ENCODE data around the gene NOC4L. TPM values are rescaled to one million over a fixed set of nuclear protein-coding genes. Genes with fewer than 3 reads are reported as not detected.

NOC4L gene
- total RNA-seq, 1 donor from 2014 or later = 16.5 TPM

DNA sequence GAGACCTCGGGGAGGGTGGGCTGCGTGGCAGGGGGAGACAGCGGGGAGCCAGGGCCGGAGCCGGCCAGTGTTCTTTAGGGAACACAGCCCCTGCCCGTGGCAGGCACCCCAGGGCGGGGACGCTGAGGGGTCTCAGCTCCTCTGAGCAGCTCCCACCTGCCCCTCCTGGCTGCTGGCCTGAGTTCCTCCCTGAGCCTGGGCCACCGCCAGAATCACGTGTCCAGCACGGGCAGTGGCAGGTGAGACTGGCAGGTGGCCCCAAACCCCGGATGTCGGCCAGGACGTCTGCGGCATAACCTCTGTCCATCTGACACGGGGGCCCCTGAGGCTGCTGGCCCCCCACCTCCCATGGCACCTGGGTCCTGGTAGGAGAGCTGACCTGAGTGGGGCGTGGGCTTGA is 25.1 kb downstream of the NOC4L start:
- H3K36me3 ChIP-seq = no peaks in the 10 kb centered on the region
- no peak overlapping the region for H3K4me3 ChIP-seq
- no peaks in the 10 kb centered on the region for H3K4me1 ChIP-seq
- DNase-seq = peak; percentile 51
- no peak for TF ChIP-seq CTCF (IDR thresholded peaks at IDR 0.05)
- no peak overlapping the region for H3K27ac ChIP-seq
- no peak for ATAC-seq
- peaks cover 48% of the 10 kb centered on the region for H3K27me3 ChIP-seq
- no peaks in the 10 kb centered on the region for H3K9me3 ChIP-seq
- intact Hi-C loops (cut with DNase I) = no loop called here

GRCh38 chr12:132170094-132170636 is 25.9 kb downstream of the NOC4L start:
- DNase-seq = peak; percentile 60
- H3K36me3 ChIP-seq = no peaks in the 10 kb centered on the region
- H3K4me1 ChIP-seq = no peaks in the 10 kb centered on the region
- intact Hi-C loops (cut with DNase I) = no loop called here
- no peak overlapping the region for H3K4me3 ChIP-seq
- ATAC-seq = no peak
- peaks cover 52% of the 10 kb centered on the region for H3K27me3 ChIP-seq
- TF ChIP-seq CTCF (IDR thresholded peaks at IDR 0.05) = no peak
- no peak overlapping the region for H3K27ac ChIP-seq
- H3K9me3 ChIP-seq = no peaks in the 10 kb centered on the region

DNA sequence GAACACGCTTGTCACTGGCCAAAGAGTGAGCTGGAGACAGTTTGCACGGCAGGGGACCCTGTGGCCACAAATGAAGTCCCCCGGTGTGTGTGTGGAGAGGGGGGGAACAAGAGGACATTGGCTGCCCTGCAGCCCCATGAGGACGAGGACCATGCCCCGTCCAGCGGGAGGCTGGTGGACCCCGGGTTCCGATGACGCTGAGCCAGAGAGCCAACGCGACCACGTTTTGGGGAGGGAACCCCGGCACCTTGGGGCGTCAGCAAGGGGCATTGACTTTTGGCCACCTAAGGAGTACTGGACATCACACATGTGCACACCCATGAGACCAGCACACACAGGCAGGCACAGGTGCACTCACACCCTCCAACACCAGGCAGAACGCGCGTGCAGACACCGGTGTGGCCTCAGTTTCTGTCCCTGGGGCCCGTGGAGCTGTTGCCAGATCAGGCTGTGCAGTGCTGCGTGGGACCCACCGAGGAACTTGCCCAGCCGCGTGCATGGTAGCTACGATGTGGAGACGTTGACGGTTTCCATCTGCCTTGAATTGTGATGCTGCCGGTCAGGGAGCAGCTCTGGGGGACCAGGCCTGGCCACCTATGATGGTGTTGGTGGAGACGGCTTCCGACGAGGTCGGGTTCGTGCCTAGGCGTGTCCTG is 26.5 kb downstream of the NOC4L start:
- intact Hi-C loops (cut with DNase I) = no loop called here
- Histone ChIP-seq H3K27ac (no peak overlapping the region), H3K27me3 (peaks cover 58% of the 10 kb centered on the region), H3K4me1 (no peaks in the 10 kb centered on the region), H3K4me3 (no peak overlapping the region), H3K36me3 (no peaks in the 10 kb centered on the region), H3K9me3 (no peaks in the 10 kb centered on the region)
- DNase-seq (peak; percentile 63), ATAC-seq (no peak)
- TF ChIP-seq CTCF (IDR thresholded peaks at IDR 0.05) = no peak

DNA sequence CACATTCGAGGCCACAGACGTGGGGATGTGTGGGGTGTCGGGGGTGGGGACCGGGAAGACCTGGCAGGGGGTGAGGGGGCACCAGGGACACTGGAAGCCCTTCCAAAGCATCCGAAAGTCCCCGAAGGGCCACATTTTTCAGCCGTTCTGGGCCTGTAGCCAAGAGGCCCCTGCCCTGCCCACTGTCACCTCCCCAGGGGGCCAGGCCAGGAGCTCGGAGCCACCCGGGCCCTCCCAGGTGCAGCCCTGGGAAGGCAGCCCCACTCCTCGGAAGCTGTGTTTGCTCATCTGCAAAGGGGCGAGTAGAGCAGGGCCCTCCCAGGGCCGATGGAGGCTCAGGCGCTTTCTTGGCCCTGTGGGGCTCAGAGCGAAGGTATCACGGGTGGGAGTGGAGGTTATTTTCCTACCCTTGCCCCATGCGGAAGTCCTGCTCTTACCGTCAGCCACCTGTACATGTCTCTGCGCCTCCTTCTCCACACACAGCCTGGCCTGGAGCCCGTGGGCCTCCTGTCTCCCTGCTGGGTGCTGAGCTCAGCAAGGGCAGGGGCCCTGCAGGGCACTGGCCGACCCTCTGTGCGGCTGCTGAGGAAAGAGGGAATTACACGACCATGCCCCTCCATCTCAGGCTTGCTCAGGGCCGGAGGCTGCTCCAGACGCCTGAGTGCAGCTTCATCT is 27.2 kb downstream of the NOC4L start:
- H3K4me1 ChIP-seq = no peaks in the 10 kb centered on the region
- H3K36me3 ChIP-seq = no peaks in the 10 kb centered on the region
- H3K27ac ChIP-seq = no peak overlapping the region
- no peak for TF ChIP-seq CTCF (IDR thresholded peaks at IDR 0.05)
- DNase-seq (peak; percentile 56), ATAC-seq (no peak)
- no peaks in the 10 kb centered on the region for H3K9me3 ChIP-seq
- peaks cover 64% of the 10 kb centered on the region for H3K27me3 ChIP-seq
- no peak overlapping the region for H3K4me3 ChIP-seq
- intact Hi-C loops (cut with DNase I) = no loop called here

GRCh38 chr12:132171968-132172521 is 27.8 kb downstream of the NOC4L start:
- Histone ChIP-seq H3K4me1 (no peaks in the 10 kb centered on the region), H3K4me3 (no peak overlapping the region), H3K36me3 (no peaks in the 10 kb centered on the region), H3K9me3 (no peaks in the 10 kb centered on the region), H3K27me3 (peaks cover 70% of the 10 kb centered on the region), H3K27ac (no peak overlapping the region)
- intact Hi-C loops (cut with DNase I) = no loop called here
- ATAC-seq (no peak), DNase-seq (peak; percentile 57)
- no peak for TF ChIP-seq CTCF (IDR thresholded peaks at IDR 0.05)
